Right kidney (tissue), 1 donor: ENCODE results near the gene ZNF646.

ENCODE experiments used
- DNase-seq: peaks from one replicate; pipeline ENCODE4 v3.0.0-alpha.2; 2016

Gene ZNF646

GRCh38 chr16:31063843-31064611 lies 10.2 kb upstream of the ZNF646 start:
- no peak for DNase-seq

- no peak for DNase-seq
These were observed 9.2 kb upstream of the ZNF646 start for GRCh38 chr16:31064882-31065461.

GRCh38 chr16:31067342-31067741 lies 6.9 kb upstream of the ZNF646 start:
- DNase-seq = no peak

GRCh38 chr16:31071861-31072260 lies 2.4 kb upstream of the ZNF646 start:
- DNase-seq = no peak

- DNase-seq = no peak
These were observed 1.6 kb upstream of the ZNF646 start for GRCh38 chr16:31072540-31073141.

GRCh38 chr16:31073142-31073969 lies 866 bp upstream of the ZNF646 start:
- peak; percentile 99 for DNase-seq

- DNase-seq = no peak
These were observed 577 bp downstream of the ZNF646 start for GRCh38 chr16:31074814-31075183.

GRCh38 chr16:31076319-31076718 lies 2.1 kb downstream of the ZNF646 start:
- DNase-seq = no peak

- DNase-seq = no peak
These were observed 2.8 kb downstream of the ZNF646 start for GRCh38 chr16:31077024-31077423.

- no peak for DNase-seq
These were observed 3.6 kb downstream of the ZNF646 start for GRCh38 chr16:31077592-31078396.

- no peak for DNase-seq
These were observed 4.5 kb downstream of the ZNF646 start for GRCh38 chr16:31078597-31079341.

GRCh38 chr16:31079342-31079944 lies 5.2 kb downstream of the ZNF646 start:
- DNase-seq = no peak

GRCh38 chr16:31080035-31080629 lies 5.9 kb downstream of the ZNF646 start:
- DNase-seq = no peak

GRCh38 chr16:31080756-31081419 lies 6.7 kb downstream of the ZNF646 start:
- no peak for DNase-seq

GRCh38 chr16:31081428-31082351 lies 7.5 kb downstream of the ZNF646 start:
- DNase-seq = no peak

GRCh38 chr16:31082368-31083045 lies 8.3 kb downstream of the ZNF646 start:
- no peak for DNase-seq

- no peak for DNase-seq
These were observed 8.9 kb downstream of the ZNF646 start for GRCh38 chr16:31083081-31083480.

GRCh38 chr16:31083556-31083955 lies 9.3 kb downstream of the ZNF646 start:
- DNase-seq = no peak
